ENCODE results near the gene CLEC4G. TPM values are rescaled to one million over a fixed set of nuclear protein-coding genes. Genes with fewer than 3 reads are reported as not detected.
"Not testable (repeated sequence)": the region's sequence is repeated elsewhere in the genome, so short reads cannot be mapped to it uniquely, and the experiment has no call there.

The CLEC4G gene
- total RNA-seq, result 0.20 TPM

- DNase-seq, result no peak
Observed at GRCh38 chr19:7732045-7732444, at the start of gene CLEC4G. Gene CLEC4G (minus strand): TSS chr19:7732110. CDS start chr19:7732102, 8 bp downstream.

GRCh38 chr19:7781157-7781556 lies 49.2 kb upstream of the CLEC4G start:
- no peak for DNase-seq

GRCh38 chr19:7779631-7780486 lies 47.9 kb upstream of the CLEC4G start:
- DNase-seq, result no peak

- DNase-seq, result no peak
Observed at GRCh38 chr19:7778081-7778480, 46.2 kb upstream of the CLEC4G start.

- DNase-seq, result no peak
Observed at GRCh38 chr19:7775761-7776160, 43.9 kb upstream of the CLEC4G start.

GRCh38 chr19:7773841-7774240 lies 41.9 kb upstream of the CLEC4G start:
- DNase-seq, result no peak

GRCh38 chr19:7772752-7773291 lies 40.9 kb upstream of the CLEC4G start:
- DNase-seq, result no peak

GRCh38 chr19:7771072-7771471 lies 39.2 kb upstream of the CLEC4G start:
- no peak for DNase-seq

- DNase-seq, result no peak
Observed at GRCh38 chr19:7769171-7769570, 37.3 kb upstream of the CLEC4G start.

GRCh38 chr19:7767487-7767886 lies 35.6 kb upstream of the CLEC4G start:
- DNase-seq, result no peak

- DNase-seq, result no peak
Observed at GRCh38 chr19:7766535-7766934, 34.6 kb upstream of the CLEC4G start.

GRCh38 chr19:7765043-7765442 lies 33.1 kb upstream of the CLEC4G start:
- not testable (repeated sequence) for DNase-seq

GRCh38 chr19:7764157-7764556 lies 32.2 kb upstream of the CLEC4G start:
- DNase-seq, result not testable (repeated sequence)

- no peak for DNase-seq
Observed at GRCh38 chr19:7763696-7764095, 31.8 kb upstream of the CLEC4G start.

- DNase-seq, result no peak
Observed at GRCh38 chr19:7762719-7763293, 30.9 kb upstream of the CLEC4G start, which contains the start of gene CLEC4M. Gene CLEC4M (plus strand): TSS chr19:7763243. CDS start chr19:7763267, 24 bp downstream.

- no peak for DNase-seq
Observed at GRCh38 chr19:7759156-7759555, 27.2 kb upstream of the CLEC4G start.

GRCh38 chr19:7757358-7757757 lies 25.4 kb upstream of the CLEC4G start:
- DNase-seq, result no peak

GRCh38 chr19:7756258-7756657 lies 24.3 kb upstream of the CLEC4G start:
- DNase-seq, result no peak

GRCh38 chr19:7751157-7751783 lies 19.4 kb upstream of the CLEC4G start:
- DNase-seq, result no peak

- DNase-seq, result no peak
Observed at GRCh38 chr19:7748756-7749155, 16.8 kb upstream of the CLEC4G start.

GRCh38 chr19:7748171-7748570 lies 16.3 kb upstream of the CLEC4G start:
- DNase-seq, result no peak

- no peak for DNase-seq
Observed at GRCh38 chr19:7746903-7747884, 15.3 kb upstream of the CLEC4G start, which contains the start of gene CD209. Gene CD209 (minus strand): TSS chr19:7747534. CDS start chr19:7747511, 23 bp downstream.
